NCI-H128 (cell line): ENCODE measurements around the gene DPP3.

ENCODE experiments used
- DNase-seq: peaks from one replicate; lab custom pipeline; 2025; ENCODE audit not compliant: unreplicated experiment; lab: John Stamatoyannopoulos, UW

Gene DPP3

GRCh38 chr11:66555416-66555815, 75.2 kb downstream of the DPP3 start:
- no peak for DNase-seq

GRCh38 chr11:66556086-66556485, 75.9 kb downstream of the DPP3 start:
- DNase-seq, result no peak

GRCh38 chr11:66557733-66558326, 77.6 kb downstream of the DPP3 start:
- no peak for DNase-seq
